GM23248 (cell line): Measurements from ENCODE around the gene SLC9A9. TPM values are rescaled to one million over a fixed set of nuclear protein-coding genes. Genes with fewer than 3 reads are reported as not detected.

Source experiments
- DNase-seq: peaks from one replicate; pipeline ENCODE4 v3.0.0-alpha.2; 2015
- H2AFZ ChIP-seq: fragments of 200-600 bp; sonication (generic); 2 replicates; pipeline ENCODE4 v1.6.1; 2016; ENCODE audit warnings: antibody characterized with exemption
- H3F3A ChIP-seq: fragments of 200-600 bp; sonication (generic); 2 replicates; pipeline ENCODE4 v1.6.1; 2016; ENCODE audit warnings: mild to moderate bottlenecking, antibody characterized with exemption, mixed run types; ENCODE audit not compliant: insufficient read depth
- H3K27ac ChIP-seq: fragments of 200-600 bp; sonication (generic); 2 replicates; pipeline ENCODE4 v1.5.1; 2016; ENCODE audit warnings: mild to moderate bottlenecking
- H3K27me3 ChIP-seq: fragments of 200-600 bp; sonication (generic); replicated peaks from 2 replicates; pipeline ENCODE4 v1.6.1; 2016; ENCODE audit warnings: mild to moderate bottlenecking; ENCODE audit not compliant: insufficient read depth
- H3K36me3 ChIP-seq: fragments of 200-600 bp; sonication (generic); 2 replicates; pipeline ENCODE4 v1.6.1; 2016; ENCODE audit warnings: low read depth, mild to moderate bottlenecking
- H3K4me1 ChIP-seq: fragments of 200-600 bp; sonication (generic); 2 replicates; pipeline ENCODE4 v1.6.1; 2016; ENCODE audit warnings: mild to moderate bottlenecking; ENCODE audit not compliant: insufficient read depth
- H3K4me2 ChIP-seq: fragments of 200-600 bp; sonication (generic); one replicate; pipeline ENCODE4 v1.6.1; 2016; ENCODE audit warnings: mild to moderate bottlenecking; ENCODE audit not compliant: unreplicated experiment
- H3K4me3 ChIP-seq: fragments of 200-600 bp; sonication (generic); 2 replicates; pipeline ENCODE4 v1.5.1; 2016; ENCODE audit warnings: mild to moderate bottlenecking
- H3K79me2 ChIP-seq: fragments of 200-600 bp; sonication (generic); 2 replicates; pipeline ENCODE4 v1.6.1; 2016; ENCODE audit warnings: mild to moderate bottlenecking; ENCODE audit not compliant: insufficient read depth
- H3K9ac ChIP-seq: fragments of 200-600 bp; sonication (generic); 2 replicates; pipeline ENCODE4 v1.6.1; 2016; ENCODE audit warnings: mild to moderate bottlenecking
- H3K9me2 ChIP-seq: fragments of 200-600 bp; sonication (generic); 2 replicates; pipeline ENCODE4 v1.6.1; 2016; ENCODE audit warnings: mixed run types, mild to moderate bottlenecking, moderate library complexity; ENCODE audit not compliant: insufficient read depth
- H3K9me3 ChIP-seq: fragments of 200-600 bp; sonication (generic); one replicate; pipeline ENCODE4 v1.6.1; 2017; ENCODE audit warnings: low read depth
- H4K20me1 ChIP-seq: fragments of 200-600 bp; sonication (generic); 2 replicates; pipeline ENCODE4 v1.6.0; 2016; ENCODE audit not compliant: insufficient read depth
- EZH2 ChIP-seq: fragments of 200-600 bp; sonication (generic); IDR thresholded peaks from 2 replicates; pipeline ENCODE4 v1.6.1; 2018; ENCODE audit warnings: antibody characterized with exemption, mild to moderate bottlenecking; ENCODE audit not compliant: insufficient read depth, poor library complexity, severe bottlenecking
- EZH2phosphoT487 ChIP-seq: fragments of 200-600 bp; sonication (generic); IDR thresholded peaks from 2 replicates; pipeline ENCODE4 v1.6.1; 2018; ENCODE audit warnings: antibody characterized with exemption, moderate library complexity, mild to moderate bottlenecking, low read depth; ENCODE audit not compliant: insufficient read depth
- WGBS, 2 experiments: methylation state at CpG; one replicate each; pipeline ENCODE4 v1.1.6; 2015 to 2017; ENCODE audit warnings: low lambda C conversion rate in 2 of 2, low coverage in 1 of 2; ENCODE audit errors: missing lambda C conversion rate in 2 of 2; 5-methylcytosine and 5-hydroxymethylcytosine counted together
- in situ Hi-C: fragments of 300-500 bp; cut with MboI; formaldehyde crosslinking; loops from 2 replicates; pipeline ENCODE4 v1.15.0; 2020
- polyA plus RNA-seq: library from polyadenylated mRNA; unstranded; fragments of >200 nt; fragmentation: Nextera tagmentation; extraction: Ambion mirVana; gene quantifications from 2 replicates; pipeline ENCODE4 v1.2.1, GENCODE V29; 2016
- total RNA-seq: library from RNA; depleted of rRNA; stranded (reverse); fragments of >200 nt; shearing (Covaris generic); gene quantifications from 2 replicates; pipeline ENCODE4 v1.2.3, GENCODE V29; 2014

The SLC9A9 gene
- total and polyA plus RNA-seq, 2 experiments from 2014 or later, result 2.8 to 3.2 TPM

GRCh38 chr3:143753456-143753855, 94.8 kb downstream of the SLC9A9 start:
- H2AFZ ChIP-seq, result no peak overlapping the region
- no peaks in the 10 kb centered on the region for H3F3A ChIP-seq
- no peak overlapping the region for H3K9ac ChIP-seq
- no peaks in the 10 kb centered on the region for H3K9me2 ChIP-seq
- no peaks in the 10 kb centered on the region for H4K20me1 ChIP-seq
- H3K27ac ChIP-seq, result no peak overlapping the region
- no peak overlapping the region for H3K4me2 ChIP-seq
- in situ Hi-C loops, result no loop called here
- no peak overlapping the region for H3K4me3 ChIP-seq
- H3K4me1 ChIP-seq, result no peaks in the 10 kb centered on the region
- no peaks in the 10 kb centered on the region for H3K9me3 ChIP-seq
- H3K36me3 ChIP-seq, result no peaks in the 10 kb centered on the region
- H3K27me3 ChIP-seq, result no peaks in the 10 kb centered on the region
- H3K79me2 ChIP-seq, result no peaks in the 10 kb centered on the region
- no peak for DNase-seq
- TF ChIP-seq EZH2, result no peak
- TF ChIP-seq EZH2phosphoT487, result no peak

- Histone ChIP-seq H3K79me2 (no peaks in the 10 kb centered on the region), H3K27me3 (no peaks in the 10 kb centered on the region), H3K9me3 (no peaks in the 10 kb centered on the region), H3K9ac (no peak overlapping the region), H3F3A (no peaks in the 10 kb centered on the region), H3K36me3 (no peaks in the 10 kb centered on the region), H2AFZ (no peak overlapping the region), H3K27ac (no peak overlapping the region), H4K20me1 (no peaks in the 10 kb centered on the region), H3K4me1 (no peaks in the 10 kb centered on the region), H3K4me2 (no peak overlapping the region), H3K9me2 (no peaks in the 10 kb centered on the region), H3K4me3 (no peak overlapping the region)
- no peak for DNase-seq
- 10% methylated on average over 1 of the region's 1 CpG for WGBS, 2 experiments
- TF ChIP-seq EZH2 (no peak), EZH2phosphoT487 (no peak)
- in situ Hi-C loops, result no loop called here
These were observed 95.3 kb downstream of the SLC9A9 start for GRCh38 chr3:143753006-143753405.

DNA sequence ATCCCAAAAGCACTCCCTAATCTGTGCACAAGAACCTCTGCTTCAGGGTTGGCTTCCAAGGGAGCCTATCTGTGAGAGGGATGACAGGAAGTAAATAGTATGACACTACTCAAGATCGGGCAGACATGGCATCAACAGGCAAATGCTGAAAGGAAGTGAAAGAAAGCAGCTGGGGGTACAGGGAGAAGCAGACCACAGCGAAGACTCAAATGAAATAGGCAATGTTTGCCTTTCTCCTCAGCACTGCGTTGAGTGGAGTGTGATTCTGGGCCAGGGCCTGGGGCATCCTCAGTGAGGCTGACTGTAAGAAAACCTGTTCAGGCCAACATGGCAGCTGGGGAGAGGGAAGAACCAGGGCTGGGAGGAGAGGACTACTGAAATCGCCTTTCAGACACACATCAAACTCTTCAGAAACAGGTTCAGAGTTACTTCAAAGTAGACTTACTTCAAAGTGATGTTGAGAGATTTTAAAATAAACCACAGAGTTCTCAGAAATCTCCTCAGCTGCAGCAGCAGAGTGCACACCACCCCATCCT, 96.6 kb downstream of the SLC9A9 start:
- Histone ChIP-seq H3K4me1 (no peaks in the 10 kb centered on the region), H3K4me2 (no peak overlapping the region), H3K9me2 (no peaks in the 10 kb centered on the region), H2AFZ (no peak overlapping the region), H3K9ac (no peak overlapping the region), H3F3A (no peaks in the 10 kb centered on the region), H3K4me3 (no peak overlapping the region), H3K27ac (no peak overlapping the region), H3K27me3 (no peaks in the 10 kb centered on the region), H4K20me1 (no peaks in the 10 kb centered on the region), H3K79me2 (no peaks in the 10 kb centered on the region), H3K9me3 (no peaks in the 10 kb centered on the region), H3K36me3 (no peaks in the 10 kb centered on the region)
- 98 to 100% methylated on average over 4 of the region's 4 CpGs for WGBS, 2 experiments
- in situ Hi-C loops, result no loop called here
- DNase-seq, result no peak
- TF ChIP-seq EZH2phosphoT487 (no peak), EZH2 (no peak)

DNA sequence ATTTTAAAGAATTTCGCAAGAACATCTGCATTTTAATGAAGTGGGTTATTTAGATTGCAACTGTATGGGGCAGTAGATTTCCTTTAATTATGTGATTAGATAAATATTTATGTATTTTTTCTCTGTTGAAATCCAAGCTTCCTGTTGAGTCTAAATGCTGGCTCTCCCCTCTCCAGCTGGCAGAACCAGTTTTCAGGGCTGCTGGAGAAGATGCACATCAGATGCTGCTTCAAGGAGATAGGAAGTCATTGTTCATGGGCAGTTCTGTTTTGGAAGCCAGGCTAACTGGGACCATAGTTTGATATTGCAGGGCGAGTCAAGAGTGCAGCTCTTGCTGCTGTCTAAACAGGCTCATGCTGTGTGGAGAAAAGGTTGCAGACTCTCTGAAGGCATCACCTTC, 97.4 kb downstream of the SLC9A9 start:
- Histone ChIP-seq H3K9ac (no peak overlapping the region), H3K4me1 (no peaks in the 10 kb centered on the region), H3F3A (no peaks in the 10 kb centered on the region), H4K20me1 (no peaks in the 10 kb centered on the region), H3K27me3 (no peaks in the 10 kb centered on the region), H3K4me3 (no peak overlapping the region), H3K9me3 (no peaks in the 10 kb centered on the region), H3K79me2 (no peaks in the 10 kb centered on the region), H3K9me2 (no peaks in the 10 kb centered on the region), H2AFZ (no peak overlapping the region), H3K36me3 (no peaks in the 10 kb centered on the region), H3K27ac (no peak overlapping the region), H3K4me2 (no peak overlapping the region)
- in situ Hi-C loops, result no loop called here
- TF ChIP-seq EZH2, result no peak
- DNase-seq, result no peak
- WGBS, 2 experiments, result 89 to 95% methylated on average over 2 of the region's 2 CpGs

DNA sequence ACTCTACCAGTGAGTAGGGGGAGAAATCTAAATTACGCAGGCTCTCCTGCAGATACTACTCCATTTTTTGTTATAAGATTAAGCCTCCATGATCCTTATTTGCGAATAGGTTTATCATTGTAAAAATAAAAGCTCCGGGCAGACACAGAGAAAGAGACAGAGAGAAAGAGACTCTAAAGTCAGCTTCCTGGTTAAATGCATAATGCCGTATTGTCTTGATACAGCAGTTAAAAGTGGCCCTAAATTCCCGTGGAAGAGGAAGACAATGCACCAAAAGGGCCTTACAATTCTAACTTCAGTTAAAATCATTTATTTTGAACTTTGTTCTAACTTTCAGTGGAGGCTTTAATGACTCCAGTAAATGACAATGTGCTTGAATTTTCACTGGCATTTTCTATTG, 98.3 kb downstream of the SLC9A9 start:
- H3K9me3 ChIP-seq, result no peaks in the 10 kb centered on the region
- no peaks in the 10 kb centered on the region for H3K79me2 ChIP-seq
- H3K9me2 ChIP-seq, result no peaks in the 10 kb centered on the region
- no peak overlapping the region for H2AFZ ChIP-seq
- no peak overlapping the region for H3K9ac ChIP-seq
- no peak for DNase-seq
- H3K4me1 ChIP-seq, result no peaks in the 10 kb centered on the region
- no peak overlapping the region for H3K4me3 ChIP-seq
- TF ChIP-seq EZH2phosphoT487, result no peak
- no peaks in the 10 kb centered on the region for H3K27me3 ChIP-seq
- H3K36me3 ChIP-seq, result no peaks in the 10 kb centered on the region
- no peaks in the 10 kb centered on the region for H3F3A ChIP-seq
- in situ Hi-C loops, result no loop called here
- 85 to 87% methylated on average over 5 of the region's 5 CpGs for WGBS, 2 experiments
- H3K4me2 ChIP-seq, result no peak overlapping the region
- no peak overlapping the region for H3K27ac ChIP-seq
- no peaks in the 10 kb centered on the region for H4K20me1 ChIP-seq
